ENCODE measurements around the gene TRNAU1AP. TPM values are rescaled to one million over a fixed set of nuclear protein-coding genes. Genes with fewer than 3 reads are reported as not detected.

TRNAU1AP gene
- total and polyA plus RNA-seq, 2 experiments from 2014 or later: 17.4 to 19.1 TPM

DNA sequence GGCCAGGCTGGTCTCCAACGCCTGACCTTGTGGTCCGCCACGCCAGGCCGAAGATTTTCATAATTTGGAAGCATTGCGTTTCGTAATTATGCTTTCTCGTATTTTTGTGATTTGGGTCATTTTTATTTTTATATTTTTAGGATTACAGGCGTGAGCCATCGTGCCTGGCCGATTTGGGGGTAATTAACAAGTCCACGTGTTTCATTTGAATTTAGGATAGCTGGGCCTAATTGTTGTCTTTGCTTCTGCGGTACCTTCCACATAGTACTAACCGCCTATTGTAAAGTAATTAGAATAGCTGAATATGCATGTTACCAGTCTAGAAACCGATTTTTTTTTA is 46.0 kb upstream of the TRNAU1AP start:
- Histone ChIP-seq H2AFZ (no peak overlapping the region), H3K27me3 (no peaks in the 10 kb centered on the region), H3K4me2 (peak overlapping the region; percentile 93), H3K4me1 (ENCODE audit: insufficient read depth) (peaks cover 17% of the 10 kb centered on the region), H3K79me2 (peaks cover 51% of the 10 kb centered on the region), H3K9me3 (ENCODE audit: low read depth) (no peaks in the 10 kb centered on the region), H3K4me3 (peak overlapping the region; percentile 95), H4K20me1 (ENCODE audit: insufficient read depth, poor library complexity, severe bottlenecking) (peaks cover 49% of the 10 kb centered on the region), H3K27ac (peak overlapping the region; percentile 81), H3K9me2 (replicated peaks; ENCODE audit: insufficient read depth) (no peaks in the 10 kb centered on the region), H3K36me3 (replicated peaks; ENCODE audit: insufficient read depth, low read depth) (peaks cover 9% of the 10 kb centered on the region)
- DNase-seq (ENCODE audit: low spot score): no peak
- TF ChIP-seq, protein P1, sequence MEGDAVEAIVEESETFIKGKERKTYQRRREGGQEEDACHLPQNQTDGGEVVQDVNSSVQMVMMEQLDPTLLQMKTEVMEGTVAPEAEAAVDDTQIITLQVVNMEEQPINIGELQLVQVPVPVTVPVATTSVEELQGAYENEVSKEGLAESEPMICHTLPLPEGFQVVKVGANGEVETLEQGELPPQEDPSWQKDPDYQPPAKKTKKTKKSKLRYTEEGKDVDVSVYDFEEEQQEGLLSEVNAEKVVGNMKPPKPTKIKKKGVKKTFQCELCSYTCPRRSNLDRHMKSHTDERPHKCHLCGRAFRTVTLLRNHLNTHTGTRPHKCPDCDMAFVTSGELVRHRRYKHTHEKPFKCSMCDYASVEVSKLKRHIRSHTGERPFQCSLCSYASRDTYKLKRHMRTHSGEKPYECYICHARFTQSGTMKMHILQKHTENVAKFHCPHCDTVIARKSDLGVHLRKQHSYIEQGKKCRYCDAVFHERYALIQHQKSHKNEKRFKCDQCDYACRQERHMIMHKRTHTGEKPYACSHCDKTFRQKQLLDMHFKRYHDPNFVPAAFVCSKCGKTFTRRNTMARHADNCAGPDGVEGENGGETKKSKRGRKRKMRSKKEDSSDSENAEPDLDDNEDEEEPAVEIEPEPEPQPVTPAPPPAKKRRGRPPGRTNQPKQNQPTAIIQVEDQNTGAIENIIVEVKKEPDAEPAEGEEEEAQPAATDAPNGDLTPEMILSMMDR (IDR thresholded peaks at IDR 0.05; ENCODE audit: poor library complexity): no peak
- TF ChIP-seq EZH2phosphoT487 (IDR thresholded peaks at IDR 0.05; ENCODE audit: low read depth, severe bottlenecking, unreplicated experiment) (no peak), EZH2 (IDR thresholded peaks at IDR 0.05; ENCODE audit: borderline replicate concordance) (no peak)
- 2% methylated on average over 14 of the region's 14 CpGs for WGBS (ENCODE audit: low lambda C conversion rate, missing lambda C conversion rate)

DNA sequence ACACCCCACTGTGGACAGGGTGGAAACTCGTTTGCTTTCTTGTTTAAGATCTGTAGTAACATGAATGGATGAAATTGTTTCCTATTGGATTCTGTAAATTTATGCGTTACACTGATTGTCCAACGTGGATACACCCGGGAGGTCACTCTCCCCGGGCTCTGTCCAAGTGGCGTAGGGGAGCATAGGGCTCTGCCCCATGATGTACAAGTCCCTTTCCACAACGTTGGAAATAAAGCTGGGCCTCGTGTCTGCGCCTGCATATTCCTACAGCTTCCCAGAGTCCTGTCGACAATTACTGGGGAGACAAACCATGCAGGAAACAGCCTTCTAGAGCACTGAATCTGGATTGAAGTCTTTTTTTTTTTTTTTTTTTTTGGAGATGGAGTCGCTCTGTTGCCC is 45.6 kb upstream of the TRNAU1AP start:
- Histone ChIP-seq H3K4me2 (peak overlapping the region; percentile 93), H3K4me1 (ENCODE audit: insufficient read depth) (peaks cover 17% of the 10 kb centered on the region), H2AFZ (no peak overlapping the region), H3K27ac (peak overlapping the region; percentile 81), H3K4me3 (peak overlapping the region; percentile 95), H4K20me1 (ENCODE audit: insufficient read depth, poor library complexity, severe bottlenecking) (peaks cover 53% of the 10 kb centered on the region), H3K79me2 (peaks cover 51% of the 10 kb centered on the region), H3K36me3 (replicated peaks; ENCODE audit: insufficient read depth, low read depth) (peaks cover 9% of the 10 kb centered on the region), H3K9me3 (ENCODE audit: low read depth) (no peaks in the 10 kb centered on the region), H3K27me3 (no peaks in the 10 kb centered on the region), H3K9me2 (replicated peaks; ENCODE audit: insufficient read depth) (no peaks in the 10 kb centered on the region)
- WGBS (ENCODE audit: low lambda C conversion rate, missing lambda C conversion rate): under 1% methylated on average over 11 of the region's 11 CpGs
- TF ChIP-seq, protein P1 (IDR thresholded peaks at IDR 0.05; ENCODE audit: poor library complexity): no peak
- no peak for TF ChIP-seq EZH2phosphoT487 (IDR thresholded peaks at IDR 0.05; ENCODE audit: low read depth, severe bottlenecking, unreplicated experiment)
- DNase-seq (ENCODE audit: low spot score): no peak

DNA sequence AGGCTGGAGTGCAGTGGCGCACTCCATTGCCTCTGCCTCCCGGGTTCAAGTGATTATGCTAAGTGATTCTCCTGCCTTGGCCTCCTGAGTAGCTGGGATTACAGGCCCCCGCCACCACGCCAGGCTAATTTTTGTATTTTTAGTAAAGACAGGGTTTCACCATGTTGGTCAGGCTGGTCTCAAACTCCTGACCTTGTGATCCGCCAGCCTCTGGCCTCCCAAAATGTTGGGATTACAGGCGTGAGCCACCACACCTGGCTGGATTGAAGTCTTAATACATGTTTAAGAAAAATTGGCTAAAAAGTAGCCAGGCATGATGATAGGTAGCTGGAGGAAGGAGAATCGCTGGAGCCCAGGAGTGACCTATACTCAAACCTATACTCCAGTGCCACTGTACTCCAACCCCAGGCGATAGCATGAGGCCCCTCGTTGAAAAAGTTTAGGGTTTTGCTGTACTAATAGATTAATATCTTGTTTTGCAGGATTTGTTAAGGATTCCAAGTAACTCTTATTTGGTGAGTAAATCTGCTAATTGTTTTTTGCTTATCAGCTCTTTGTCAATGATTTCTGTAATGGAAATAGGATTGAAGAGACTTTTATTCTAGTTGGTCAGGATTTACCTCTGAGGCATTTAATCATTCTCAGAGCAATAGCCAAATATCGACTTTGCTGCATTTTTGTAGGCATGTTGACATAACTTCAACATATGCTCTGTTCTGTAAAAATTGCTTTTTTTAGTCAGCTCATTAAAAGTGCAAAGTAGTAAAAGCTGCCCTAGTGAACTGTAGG is 45.0 kb upstream of the TRNAU1AP start:
- DNase-seq (ENCODE audit: low spot score): no peak
- H3K4me1 ChIP-seq (ENCODE audit: insufficient read depth): peaks cover 17% of the 10 kb centered on the region
- 21% methylated on average over 10 of the region's 10 CpGs for WGBS (ENCODE audit: low lambda C conversion rate, missing lambda C conversion rate)
- peaks cover 51% of the 10 kb centered on the region for H3K79me2 ChIP-seq
- H3K27me3 ChIP-seq: no peaks in the 10 kb centered on the region
- H3K4me2 ChIP-seq: peak overlapping the region; percentile 93
- peak overlapping the region; percentile 95 for H3K4me3 ChIP-seq
- H3K36me3 ChIP-seq (replicated peaks; ENCODE audit: insufficient read depth, low read depth): peaks cover 9% of the 10 kb centered on the region
- TF ChIP-seq, protein P1 (IDR thresholded peaks at IDR 0.05; ENCODE audit: poor library complexity): no peak
- TF ChIP-seq EZH2 (IDR thresholded peaks at IDR 0.05; ENCODE audit: borderline replicate concordance) (no peak), EZH2phosphoT487 (IDR thresholded peaks at IDR 0.05; ENCODE audit: low read depth, severe bottlenecking, unreplicated experiment) (no peak)
- H3K9me3 ChIP-seq (ENCODE audit: low read depth): no peaks in the 10 kb centered on the region
- H2AFZ ChIP-seq: no peak overlapping the region
- peak overlapping the region; percentile 81 for H3K27ac ChIP-seq
- H3K9me2 ChIP-seq (replicated peaks; ENCODE audit: insufficient read depth): no peaks in the 10 kb centered on the region
- H4K20me1 ChIP-seq (ENCODE audit: insufficient read depth, poor library complexity, severe bottlenecking): peaks cover 54% of the 10 kb centered on the region

Measured in hepatocyte (in vitro differentiated cells).